GM21423 (cell line): ENCODE results near the gene HNRNPDL.
"Not testable (repeated sequence)": the region's sequence is repeated elsewhere in the genome, so short reads cannot be mapped to it uniquely, and the experiment has no call there.

Experiments
- ATAC-seq: cut with Tn5 transposase; IDR thresholded peaks from one replicate; pipeline ENCODE4 v1.9.1; 2021; ENCODE audit warnings: mild to moderate bottlenecking, moderate library complexity; ENCODE audit not compliant: unreplicated experiment

The HNRNPDL gene

DNA sequence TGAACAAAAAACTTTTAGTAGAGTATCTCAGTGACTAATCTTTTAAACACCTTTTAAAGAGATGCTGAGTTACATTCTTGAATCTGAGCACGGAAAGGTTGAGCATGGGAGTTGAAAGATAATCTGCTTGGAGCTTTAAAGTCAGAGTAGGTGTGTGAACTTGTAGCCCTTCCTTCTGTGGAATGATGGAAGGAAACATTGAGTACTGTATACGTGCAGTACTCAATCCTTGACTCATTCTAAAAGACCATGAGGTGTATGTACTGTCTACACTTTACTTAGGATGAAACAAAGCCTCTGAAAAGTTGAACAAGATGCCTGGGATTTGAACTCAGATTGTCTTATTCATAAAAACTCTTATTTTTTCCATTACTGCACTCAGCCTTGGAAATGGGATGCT, 3.5 kb upstream of the HNRNPDL start:
- ATAC-seq: no peak

DNA sequence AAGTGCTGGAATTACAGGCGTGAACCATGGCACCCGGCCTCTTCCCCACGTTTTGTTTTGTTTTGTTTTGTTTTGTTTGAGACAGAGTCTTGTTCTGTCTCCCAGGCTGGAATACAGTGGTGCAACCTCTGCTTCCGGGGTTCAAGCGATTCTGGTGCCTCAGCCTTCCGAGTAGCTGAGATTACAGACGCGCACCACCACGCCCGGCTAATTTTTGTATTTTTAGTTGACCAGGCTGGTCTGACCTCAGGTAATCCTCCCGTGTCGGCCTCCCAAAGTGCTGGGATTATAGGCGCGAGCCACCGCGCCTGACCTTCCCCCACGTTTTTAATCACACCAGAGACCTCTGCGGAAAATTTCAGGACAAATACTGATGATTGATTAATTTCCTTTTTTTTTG, 2.3 kb upstream of the HNRNPDL start:
- no peak for ATAC-seq

DNA sequence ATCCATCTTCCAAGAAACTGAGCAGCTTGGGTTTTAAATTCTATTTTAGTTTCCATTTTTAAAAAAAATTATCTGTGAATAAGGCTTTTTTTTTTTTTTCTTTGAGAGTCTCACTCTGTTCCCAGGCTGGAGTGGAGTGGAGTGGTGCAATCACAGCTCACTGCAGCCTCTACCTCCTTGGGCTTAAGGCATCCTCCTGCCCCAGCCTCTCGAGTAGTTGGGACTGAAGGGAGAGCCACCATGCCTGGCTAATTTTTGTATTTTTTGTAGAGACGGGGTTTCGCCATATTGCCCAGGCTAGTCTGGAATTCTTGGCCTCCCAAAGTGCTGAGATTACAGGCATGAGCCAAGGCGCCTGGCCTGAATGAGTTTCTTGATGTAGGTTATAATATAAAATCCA, 1.6 kb upstream of the HNRNPDL start:
- ATAC-seq: no peak

DNA sequence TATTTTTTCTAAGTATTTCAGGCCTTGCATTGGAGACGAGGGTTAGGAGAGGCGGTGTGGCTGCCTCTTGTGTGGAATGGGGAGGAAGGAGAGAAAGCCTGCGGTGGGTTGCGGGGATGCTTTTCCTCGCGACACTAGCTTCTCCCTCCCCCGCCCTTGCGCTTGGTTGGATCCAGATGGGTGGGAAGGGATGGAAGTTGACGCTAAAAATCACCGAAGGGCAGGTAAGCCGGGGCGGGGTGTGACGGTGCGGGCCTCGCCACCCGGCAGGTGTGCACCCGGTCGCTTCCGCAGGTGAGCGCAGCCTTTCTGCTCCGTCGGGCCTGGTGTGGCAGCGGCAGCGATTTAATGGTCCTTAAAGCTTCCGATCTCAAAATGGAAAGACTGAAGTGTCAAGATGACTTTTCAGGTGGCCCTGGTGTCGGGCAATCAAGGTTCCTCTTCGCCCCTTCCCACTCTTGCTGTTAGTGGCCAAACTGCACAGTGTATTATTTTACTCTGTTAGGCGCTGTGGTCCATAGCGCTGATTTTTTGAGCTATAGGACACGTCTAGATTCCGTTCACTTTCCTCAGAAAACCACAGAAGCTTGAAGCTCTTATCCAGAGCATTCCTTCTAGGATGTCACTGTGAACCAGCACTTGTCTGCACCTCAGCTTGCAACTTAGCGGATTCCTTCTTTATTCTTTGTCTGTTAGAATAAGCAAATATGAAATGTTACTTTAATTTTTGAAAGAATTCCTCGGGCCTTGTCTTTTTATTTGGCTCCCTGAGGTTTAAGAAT, 893 bp upstream of the HNRNPDL start:
- ATAC-seq: peak; percentile 0

DNA sequence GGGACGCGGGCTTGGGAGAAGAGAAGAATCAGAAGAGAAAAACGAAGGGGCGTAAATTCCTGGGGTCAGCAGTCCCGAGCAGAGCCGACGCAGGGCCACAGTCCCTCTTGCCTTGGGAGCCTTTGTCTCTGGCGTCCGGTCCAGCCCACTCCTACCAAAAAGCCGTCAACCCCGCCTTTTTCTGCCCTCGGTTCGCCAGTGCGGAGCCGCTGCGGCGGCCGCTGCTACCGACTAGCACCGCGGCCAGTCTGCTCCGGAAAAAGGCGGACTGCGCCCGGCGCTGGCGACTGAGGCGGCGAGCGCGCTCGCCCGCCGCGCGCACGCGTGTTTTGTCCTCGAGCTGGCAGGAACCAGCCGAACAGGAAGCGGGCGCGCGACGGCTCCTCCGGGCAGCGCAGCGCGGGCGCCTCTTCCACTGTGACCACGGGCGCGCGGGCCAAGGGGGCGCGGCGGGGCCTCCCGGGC, 502 bp downstream of the HNRNPDL start:
- ATAC-seq: peak; percentile 7

- ATAC-seq: peak; percentile 53
Measured at GRCh38 chr4:82428969-82429727, 1.1 kb downstream of the HNRNPDL start.

DNA sequence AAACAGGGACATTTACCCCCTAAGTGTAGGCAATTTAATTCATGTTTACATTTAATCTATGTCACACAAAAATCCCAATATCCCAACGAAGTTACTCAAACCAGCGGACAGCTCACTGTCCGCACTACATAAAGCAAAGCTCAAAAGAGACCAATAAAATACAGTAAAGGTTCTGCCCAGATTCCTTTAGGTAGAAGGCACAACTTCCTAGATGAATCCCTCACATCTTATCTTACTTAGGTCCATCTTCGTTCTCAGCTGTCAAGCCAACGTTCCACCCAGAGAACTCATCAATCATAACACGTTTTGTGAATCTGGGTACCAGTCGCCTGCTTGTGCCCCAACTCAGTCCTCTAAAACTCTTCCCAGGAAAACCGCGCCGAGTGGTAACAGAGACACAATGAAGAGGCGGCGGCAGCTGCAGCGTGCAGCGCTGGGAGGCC, 1.7 kb downstream of the HNRNPDL start:
- no peak for ATAC-seq

GRCh38 chr4:82425478-82425877, 4.8 kb downstream of the HNRNPDL start:
- ATAC-seq: no peak

GRCh38 chr4:82423245-82424054, 6.8 kb downstream of the HNRNPDL start:
- no peak for ATAC-seq

- no peak for ATAC-seq
Measured at GRCh38 chr4:82422616-82423015, 7.6 kb downstream of the HNRNPDL start.

- ATAC-seq: no peak
Measured at GRCh38 chr4:82421796-82422560, 8.3 kb downstream of the HNRNPDL start.

DNA sequence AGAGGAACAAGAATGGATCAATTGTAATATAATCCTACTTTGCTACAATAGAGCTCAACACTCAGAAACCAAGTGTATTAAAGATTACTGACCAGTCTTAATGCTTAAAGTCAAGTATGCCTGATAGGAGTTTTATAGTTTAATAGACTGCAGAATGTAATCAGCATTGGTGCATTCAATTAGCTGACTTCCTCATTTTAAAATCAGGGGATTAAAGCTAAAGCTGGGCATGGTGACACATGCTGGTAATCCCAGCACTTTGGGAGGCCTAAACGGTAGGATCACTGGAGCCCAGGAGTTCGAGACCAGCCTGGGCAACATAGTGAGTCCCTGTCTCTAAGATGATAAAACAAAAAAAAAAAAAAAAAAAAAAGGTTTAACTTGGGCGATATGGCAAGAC, 10.8 kb downstream of the HNRNPDL start:
- ATAC-seq: no peak

- no peak for ATAC-seq
Measured at GRCh38 chr4:82415922-82416365, 14.3 kb downstream of the HNRNPDL start.

DNA sequence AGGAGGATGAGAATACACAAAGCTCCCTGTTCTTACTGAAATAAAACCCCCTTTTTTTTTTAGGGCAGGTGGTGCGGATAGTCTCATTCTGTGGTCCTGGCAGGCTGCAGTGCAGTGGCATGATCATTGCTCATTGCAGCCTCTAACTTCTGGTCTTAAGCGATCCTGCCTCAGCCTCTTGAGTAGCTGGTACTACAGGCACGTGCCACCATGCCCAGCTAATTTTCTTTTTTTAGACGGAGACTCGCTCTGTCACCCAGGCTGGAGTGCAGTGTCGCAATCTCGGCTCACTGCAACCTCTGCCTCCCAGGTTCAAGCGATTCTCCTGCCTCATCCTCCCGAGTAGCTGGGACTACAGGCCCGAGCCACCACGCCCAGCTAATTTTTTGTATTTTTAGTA, 15.2 kb downstream of the HNRNPDL start:
- ATAC-seq: not testable (repeated sequence)

DNA sequence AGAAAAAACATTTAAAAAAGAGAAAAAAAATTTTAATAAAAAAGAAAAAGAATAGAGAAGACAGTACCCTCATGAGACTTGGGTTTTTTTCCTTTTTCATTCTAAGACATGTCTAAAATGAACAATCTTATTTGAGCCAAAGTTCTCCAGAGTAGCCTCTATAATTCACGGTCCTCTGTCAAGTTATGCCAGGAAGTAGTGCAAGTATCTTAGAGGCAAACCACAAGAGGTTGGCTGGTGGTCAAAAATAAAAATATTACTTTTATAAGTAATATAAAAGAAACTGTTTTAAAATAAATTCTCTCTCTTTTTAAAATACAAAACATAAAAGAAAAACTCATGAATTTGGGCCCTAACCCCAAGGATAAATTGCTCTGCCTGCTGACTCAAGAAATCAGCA, 26.5 kb downstream of the HNRNPDL start:
- ATAC-seq: no peak

DNA sequence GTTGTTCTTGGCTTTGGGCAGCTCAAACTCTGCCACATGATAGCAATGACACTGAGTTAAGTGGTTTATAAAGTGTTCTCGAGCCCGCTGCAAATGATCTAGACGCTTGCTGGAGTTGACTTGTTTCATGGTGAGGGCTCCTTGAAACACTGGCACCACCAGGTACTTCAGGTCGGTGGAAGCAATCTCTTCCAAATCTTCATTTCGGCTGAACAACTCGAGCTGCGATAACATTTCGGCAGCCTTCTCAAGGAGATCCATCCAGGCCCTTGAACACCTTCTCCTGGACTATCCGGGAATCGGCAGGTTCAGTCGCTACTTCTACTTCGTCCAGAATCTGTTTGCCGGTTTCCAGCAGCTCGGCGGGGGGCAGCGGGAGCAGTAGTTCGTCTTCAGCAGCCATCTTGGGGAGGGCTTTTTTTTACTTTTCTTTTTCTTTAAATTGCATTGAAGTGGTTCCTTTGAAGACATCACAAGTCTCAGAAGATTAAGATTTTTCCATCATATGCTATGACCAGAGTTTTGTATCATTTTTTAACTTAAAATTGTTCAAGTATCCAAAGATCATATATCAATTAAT, 28.0 kb downstream of the HNRNPDL start:
- ATAC-seq: no peak

GRCh38 chr4:82401600-82401999, 28.7 kb downstream of the HNRNPDL start:
- ATAC-seq: no peak

DNA sequence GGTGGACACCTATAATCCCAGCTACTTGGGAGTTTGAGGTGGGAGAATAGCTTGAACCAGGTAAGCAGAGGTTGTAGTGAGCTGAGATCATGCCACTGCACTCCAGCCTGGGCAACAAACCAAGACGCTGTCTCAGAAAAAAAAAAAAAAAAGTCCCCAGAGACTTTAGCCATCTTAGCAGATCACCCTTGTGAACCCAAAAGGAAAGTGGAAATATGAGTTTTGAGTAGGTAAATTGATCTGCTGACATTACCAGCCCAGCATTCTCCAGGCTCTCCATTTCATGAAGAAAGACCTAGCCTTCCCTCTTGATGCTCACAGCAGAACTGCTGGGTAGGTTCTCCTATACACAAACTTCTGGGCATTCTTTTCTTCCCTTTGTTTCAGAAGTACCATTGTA, 32.0 kb downstream of the HNRNPDL start:
- ATAC-seq: no peak

DNA sequence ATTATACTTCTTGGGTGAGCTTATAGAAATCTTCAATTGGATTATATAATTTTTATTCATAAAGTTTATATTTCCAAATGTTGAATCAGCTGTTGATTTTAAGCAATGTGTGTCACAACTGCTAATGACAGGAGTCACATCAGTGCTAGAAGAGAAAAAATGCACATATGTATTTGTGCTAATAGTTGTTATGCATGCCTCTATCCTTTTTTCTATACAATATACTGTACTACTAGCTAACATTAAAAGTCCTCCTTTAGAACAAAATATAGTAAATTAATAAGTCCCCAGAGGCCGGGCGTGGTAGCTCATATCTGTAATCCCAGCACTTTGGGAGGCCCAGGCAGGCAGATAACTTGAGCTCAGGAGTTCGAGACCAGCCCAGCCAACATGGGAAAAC, 32.7 kb downstream of the HNRNPDL start:
- ATAC-seq: no peak

- ATAC-seq: no peak
Measured at GRCh38 chr4:82394896-82395295, 35.4 kb downstream of the HNRNPDL start.
